Fibroblast of the aortic adventitia (primary cell): ENCODE measurements around the gene CALML6. TPM values are rescaled to one million over a fixed set of nuclear protein-coding genes. Genes with fewer than 3 reads are reported as not detected.
"Not testable (repeated sequence)": the region's sequence is repeated elsewhere in the genome, so short reads cannot be mapped to it uniquely, and the experiment has no call there.

ENCODE experiments used
- DNase-seq: peaks from one replicate; pipeline ENCODE4 v3.0.0-alpha.2; 2010; ENCODE audit warnings: low read depth
- H3K4me3 ChIP-seq: 2 replicates; pipeline ENCODE4 v1.5.1; 2011; ENCODE audit warnings: low read depth, mild to moderate bottlenecking, control low read depth, low read length, moderate library complexity
- CTCF ChIP-seq: IDR thresholded peaks from 2 replicates; pipeline ENCODE4 v1.5.1; 2011; ENCODE audit warnings: mild to moderate bottlenecking, low read length, control low read depth, inconsistent platforms; ENCODE audit not compliant: insufficient read depth
- total RNA-seq: library from RNA; depleted of rRNA; stranded (reverse); fragments of >200 nt; gene quantifications from 2 replicates; pipeline ENCODE4 v1.2.3, GENCODE V29; 2012; ENCODE audit warnings: low replicate concordance

Gene CALML6
- total RNA-seq, 1 donor: 0.36 TPM

- no peak for TF ChIP-seq CTCF
- DNase-seq: no peak
- no peak overlapping the region for H3K4me3 ChIP-seq
Measured at GRCh38 chr1:1883092-1883873, 31.8 kb upstream of the CALML6 start.

DNA sequence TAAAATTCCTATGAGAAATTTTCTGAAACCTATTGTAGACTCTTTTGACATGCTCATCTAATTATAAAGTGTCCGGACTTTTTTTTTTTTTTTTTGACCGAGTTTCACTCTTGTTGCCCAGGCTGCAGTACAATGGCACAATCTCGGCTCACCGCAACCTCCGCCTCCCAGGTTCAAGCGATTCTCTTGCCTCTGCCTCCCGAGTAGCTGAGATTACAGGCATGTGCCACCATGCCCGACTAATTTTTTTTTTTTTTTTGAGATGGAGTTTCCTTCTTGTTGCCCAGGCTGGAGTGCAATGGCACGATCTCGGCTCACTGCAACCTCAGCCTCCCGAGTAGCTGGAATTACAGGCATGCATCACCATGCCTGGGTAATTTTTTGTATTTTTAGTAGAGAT is 31.2 kb upstream of the CALML6 start:
- not testable (repeated sequence) for DNase-seq, H3K4me3 ChIP-seq

GRCh38 chr1:1889090-1889750 is 25.8 kb upstream of the CALML6 start:
- DNase-seq: no peak
- no peak for TF ChIP-seq CTCF
- peak overlapping the region; percentile 77 for H3K4me3 ChIP-seq

- H3K4me3 ChIP-seq: peak overlapping the region; percentile 77
- TF ChIP-seq CTCF: no peak
- DNase-seq: no peak
Measured at GRCh38 chr1:1889847-1890505, 25.1 kb upstream of the CALML6 start.

DNA sequence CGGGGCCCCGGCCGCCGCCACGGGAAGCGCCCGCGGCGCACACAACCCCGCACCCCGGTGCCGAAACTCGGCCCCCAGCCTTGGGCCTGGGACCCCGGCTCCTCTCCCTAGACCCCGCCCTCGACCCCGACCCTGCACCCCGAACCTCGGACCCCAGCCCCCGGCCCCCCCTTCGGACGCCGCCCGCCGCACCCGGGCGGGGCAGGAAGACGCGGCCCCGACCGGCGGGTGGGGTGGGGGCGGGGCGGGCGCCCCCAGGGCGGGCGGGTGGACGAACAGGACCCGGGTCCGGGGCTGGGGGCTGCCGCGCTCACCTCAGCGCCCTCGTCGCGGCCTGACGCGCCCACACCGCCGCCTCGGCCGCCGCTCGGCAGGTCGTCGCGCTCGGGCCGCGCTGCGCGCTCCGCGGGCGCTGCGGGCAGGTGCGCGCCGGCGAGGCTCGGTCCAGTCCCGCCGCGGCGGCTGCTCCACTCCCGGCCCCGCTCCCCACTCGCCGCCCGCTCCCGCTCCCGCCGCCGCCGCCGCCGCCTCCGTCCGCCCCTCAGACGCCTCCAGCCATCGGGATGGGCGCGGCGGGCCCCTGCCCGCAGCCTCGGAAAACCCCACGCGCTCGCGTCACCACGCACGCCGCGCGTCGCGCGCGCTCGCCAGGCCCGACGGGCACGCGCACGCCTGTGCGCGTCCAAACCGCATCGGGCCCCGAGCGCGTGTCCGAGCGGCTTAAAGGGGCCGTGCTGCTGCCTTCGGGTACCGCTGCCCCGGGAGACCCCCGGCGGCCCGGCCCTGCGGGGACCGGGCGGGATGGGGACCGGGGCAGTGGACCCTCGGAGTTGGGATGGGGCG is 24.3 kb upstream of the CALML6 start, which contains the start of gene GNB1:
GNB1 (minus strand) TSS at position 582 of the 843 bp plus-strand sequence. CDS start 65,634 bp downstream, outside the sequence.
- TF ChIP-seq CTCF: no peak
- DNase-seq: peak; percentile 80
- H3K4me3 ChIP-seq: peak within 1 kb of the TSS; percentile 83

- H3K4me3 ChIP-seq: peak overlapping the region; percentile 83
- no peak for TF ChIP-seq CTCF
- peak; percentile 44 for DNase-seq
Measured at GRCh38 chr1:1891349-1892078, 23.5 kb upstream of the CALML6 start.
